Occipital lobe (tissue), 2 donors: ENCODE results near the gene RPGR. TPM values are rescaled to one million over a fixed set of nuclear protein-coding genes. Genes with fewer than 3 reads are reported as not detected.

Source experiments
- DNase-seq: peaks from one replicate; lab custom pipeline; 2025; lab: John Stamatoyannopoulos, UW
- total RNA-seq: library from RNA; depleted of rRNA; stranded (reverse); fragments of >200 nt; gene quantifications from one replicate; pipeline ENCODE4 v1.2.3, GENCODE V29; 2014

Gene RPGR
- total RNA-seq, 1 donor from 2014 or later: 8.7 TPM

GRCh38 chrX:38332505-38332904, 5.2 kb upstream of the RPGR start:
- no peak for DNase-seq

GRCh38 chrX:38327775-38328081, 419 bp upstream of the RPGR start:
- no peak for DNase-seq

GRCh38 chrX:38326086-38326485, 1.2 kb downstream of the RPGR start:
- no peak for DNase-seq

GRCh38 chrX:38320819-38321218, 6.5 kb downstream of the RPGR start:
- DNase-seq: no peak

GRCh38 chrX:38318606-38319005, 8.7 kb downstream of the RPGR start:
- DNase-seq: no peak

GRCh38 chrX:38318196-38318595, 9.1 kb downstream of the RPGR start:
- no peak for DNase-seq

- DNase-seq: no peak
Measured at GRCh38 chrX:38315186-38315585, 12.1 kb downstream of the RPGR start.

- DNase-seq: no peak
Measured at GRCh38 chrX:38313190-38313589, 14.1 kb downstream of the RPGR start.

GRCh38 chrX:38312436-38312835, 14.9 kb downstream of the RPGR start:
- no peak for DNase-seq

- no peak for DNase-seq
Measured at GRCh38 chrX:38311743-38312142, 15.6 kb downstream of the RPGR start.

- DNase-seq: no peak
Measured at GRCh38 chrX:38305971-38306370, 21.3 kb downstream of the RPGR start.

- DNase-seq: no peak
Measured at GRCh38 chrX:38304010-38304409, 23.3 kb downstream of the RPGR start.

- DNase-seq: no peak
Measured at GRCh38 chrX:38293741-38294140, 33.6 kb downstream of the RPGR start.

GRCh38 chrX:38287674-38288073, 39.6 kb downstream of the RPGR start:
- no peak for DNase-seq

GRCh38 chrX:38285649-38286048, 41.7 kb downstream of the RPGR start:
- DNase-seq: no peak

GRCh38 chrX:38282049-38282448, 45.3 kb downstream of the RPGR start:
- no peak for DNase-seq

GRCh38 chrX:38279188-38279587, 48.1 kb downstream of the RPGR start:
- no peak for DNase-seq

- DNase-seq: no peak
Measured at GRCh38 chrX:38278682-38279081, 48.6 kb downstream of the RPGR start.

GRCh38 chrX:38277802-38278201, 49.5 kb downstream of the RPGR start:
- no peak for DNase-seq

GRCh38 chrX:38277136-38277535, 50.2 kb downstream of the RPGR start:
- no peak for DNase-seq

GRCh38 chrX:38276089-38276488, 51.2 kb downstream of the RPGR start:
- no peak for DNase-seq

- no peak for DNase-seq
Measured at GRCh38 chrX:38275615-38276014, 51.7 kb downstream of the RPGR start.

GRCh38 chrX:38273453-38273852, 53.9 kb downstream of the RPGR start:
- no peak for DNase-seq

GRCh38 chrX:38271154-38271716, 56.1 kb downstream of the RPGR start:
- DNase-seq: no peak
